Transverse colon (tissue), 3 donors: ENCODE data around the gene TMEM26.

ENCODE experiments used
- POLR2A ChIP-seq: fragments of 450-650 bp; IDR thresholded peaks from one replicate; pipeline ENCODE4 v1.6.1; 2016; ENCODE audit warnings: antibody characterized with exemption, mild to moderate bottlenecking, moderate library complexity
- POLR2AphosphoS5 ChIP-seq, 3 donors: sonication (generic); formaldehyde crosslinking; IDR thresholded peaks; one replicate each; pipeline ENCODE4 v1.6.1; 2016; ENCODE audit warnings: antibody characterized with exemption in 3 of 3

DNA sequence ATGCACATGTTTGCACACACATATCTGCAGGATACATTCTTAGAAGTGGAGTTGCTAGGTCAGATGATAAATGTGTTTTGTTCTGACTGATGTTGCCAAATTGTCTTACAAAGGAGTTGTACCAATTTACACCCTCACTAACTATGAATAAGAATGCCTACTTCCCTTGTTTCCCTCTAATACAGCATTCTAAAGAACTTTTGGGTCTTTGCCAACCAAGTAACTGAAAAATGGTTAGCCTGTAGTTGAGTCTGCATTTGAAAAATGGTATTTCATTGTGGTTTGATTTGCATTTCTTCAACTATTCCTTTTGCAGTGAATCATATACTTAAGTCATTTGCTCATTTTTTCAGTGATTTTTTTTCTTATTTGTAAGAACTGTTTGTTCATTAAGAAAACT lies 48.4 kb downstream of the TMEM26 start:
- TF ChIP-seq POLR2AphosphoS5 (IDR thresholded peaks at IDR 0.05) (no peak), POLR2A (no peak)
